ENCODE measurements around the gene NPAS3.

- TF ChIP-seq POLR2AphosphoS5 (IDR thresholded peaks at IDR 0.05; ENCODE audit: low read depth, low read length) (no peak), POLR2A (IDR thresholded peaks at IDR 0.05; ENCODE audit: low read depth, low read length) (no peak), TAF1 (IDR thresholded peaks at IDR 0.05; ENCODE audit: low read depth, low read length) (no peak), PAX5 (IDR thresholded peaks at IDR 0.05; ENCODE audit: insufficient read depth, low read length, severe bottlenecking) (no peak), SPI1 (IDR thresholded peaks at IDR 0.05; ENCODE audit: low read depth, low read length) (no peak), POU2F2 (IDR thresholded peaks at IDR 0.05; ENCODE audit: low read depth, low read length) (no peak)
These were observed 175.7 kb downstream of the NPAS3 start for GRCh38 chr14:33114331-33114730.
